Subcutaneous adipose tissue (tissue), 4 donors: ENCODE results near the gene FSD1L. TPM values are rescaled to one million over a fixed set of nuclear protein-coding genes. Genes with fewer than 3 reads are reported as not detected.

Source experiments
- CTCF ChIP-seq: fragments of 450-650 bp; IDR thresholded peaks from one replicate; pipeline ENCODE4 v1.5.1; 2016; ENCODE audit warnings: low read depth, mild to moderate bottlenecking, control low read depth, antibody characterized with exemption, moderate library complexity
- total RNA-seq, 4 donors: library from RNA; depleted of rRNA; stranded (reverse); fragments of >200 nt; gene quantifications; one replicate each; pipeline ENCODE4 v1.1.0, GENCODE V29; 2016

Gene FSD1L
- total RNA-seq, 4 donors from 2014 or later: 3.6 to 8.3 (median 4.8) TPM

- no peak for TF ChIP-seq CTCF
Observed at GRCh38 chr9:105496826-105497225, 49.0 kb downstream of the FSD1L start.

- no peak for TF ChIP-seq CTCF
Observed at GRCh38 chr9:105497704-105498103, 49.9 kb downstream of the FSD1L start.

GRCh38 chr9:105500108-105500766, 52.4 kb downstream of the FSD1L start:
- TF ChIP-seq CTCF: no peak

- TF ChIP-seq CTCF: no peak
Observed at GRCh38 chr9:105501414-105501813, 53.6 kb downstream of the FSD1L start.

- TF ChIP-seq CTCF: no peak
Observed at GRCh38 chr9:105502276-105502675, 54.4 kb downstream of the FSD1L start.

GRCh38 chr9:105503881-105504280, 56.0 kb downstream of the FSD1L start:
- no peak for TF ChIP-seq CTCF

- TF ChIP-seq CTCF: no peak
Observed at GRCh38 chr9:105507096-105507790, 59.4 kb downstream of the FSD1L start.
